H1 (cell line): ENCODE results near the gene KRTCAP2. TPM values are rescaled to one million over a fixed set of nuclear protein-coding genes. Genes with fewer than 3 reads are reported as not detected.

ENCODE experiments used
- CTCF ChIA-PET: fragments of 300-600 bp; sonication (Branson Sonifier 250); formaldehyde crosslinking; loops from one replicate; lab custom pipeline; 2021; ENCODE audit not compliant: partially characterized antibody; lab: Charles Lee
- POLR2A ChIA-PET: fragments of 300-600 bp; sonication (Branson Sonifier 250); formaldehyde crosslinking; loops from one replicate; lab custom pipeline; 2021; ENCODE audit warnings: inconsistent platforms; ENCODE audit not compliant: partially characterized antibody; lab: Charles Lee
- DNase-seq, 2 experiments: peaks; one replicate each; pipeline versions ENCODE4 v3.0.0 to v3.0.0-alpha.2; 2010 to 2022; ENCODE audit warnings: low spot score in 2 of 2, low read depth in 1 of 2, mixed read lengths in 1 of 2
- FAIRE-seq: peaks from 2 replicates; lab custom pipeline; 2011; peaks lifted over from hg19 to GRCh38; lab: Jason Lieb, UNC
- H2AFZ ChIP-seq: 2 replicates; pipeline ENCODE4 v1.8.1; 2012; ENCODE audit warnings: low read length, inconsistent platforms
- H2AK5ac ChIP-seq: 2 replicates; pipeline ENCODE4 v1.6.1; 2013; ENCODE audit warnings: low read depth, low read length
- H2BK120ac ChIP-seq: replicated peaks from 2 replicates; pipeline ENCODE3; 2013; ENCODE audit warnings: low read depth, low read length, inconsistent platforms
- H2BK12ac ChIP-seq: 2 replicates; pipeline ENCODE4 v1.6.1; 2013; ENCODE audit warnings: low read depth, low read length
- H2BK15ac ChIP-seq: 2 replicates; pipeline ENCODE4 v1.6.1; 2013; ENCODE audit warnings: low read length
- H2BK20ac ChIP-seq: 2 replicates; pipeline ENCODE4 v1.6.1; 2013; ENCODE audit warnings: low read length
- H2BK5ac ChIP-seq: 2 replicates; pipeline ENCODE4 v1.6.1; 2013; ENCODE audit warnings: low read depth, low read length
- H3K14ac ChIP-seq: 2 replicates; pipeline ENCODE4 v1.6.1; 2013; ENCODE audit warnings: inconsistent platforms; ENCODE audit not compliant: insufficient read length
- H3K18ac ChIP-seq: 2 replicates; pipeline ENCODE4 v1.6.1; 2013; ENCODE audit warnings: low read length; ENCODE audit errors: extremely low read depth
- H3K23ac ChIP-seq: 2 replicates; pipeline ENCODE4 v1.6.1; 2013; ENCODE audit warnings: inconsistent platforms; ENCODE audit not compliant: insufficient read length
- H3K23me2 ChIP-seq: 2 replicates; pipeline ENCODE4 v1.6.1; 2013; ENCODE audit warnings: low read depth, low read length
- H3K27ac ChIP-seq: 2 replicates; pipeline ENCODE4 v1.6.1; 2011; ENCODE audit warnings: low read depth, low read length, inconsistent platforms
- H3K27me3 ChIP-seq, 4 experiments: replicated peaks in 1 of 4; 1 replicate in 1 of 4; 2 replicates in 3 of 4; pipeline versions ENCODE4 v1.6.1 to v1.8.1; 2011 to 2013; ENCODE audit warnings: low read length in 3 of 4, mild to moderate bottlenecking in 3 of 4, inconsistent platforms in 2 of 4, mixed read lengths in 2 of 4, moderate library complexity in 1 of 4; ENCODE audit not compliant: control insufficient read depth in 3 of 4, insufficient read depth in 3 of 4; ENCODE audit errors: extremely low read depth in 1 of 4
- H3K36me3 ChIP-seq, 4 experiments: 2 replicates each; pipeline versions ENCODE4 v1.6.1 to v1.8.1; 2011 to 2013; ENCODE audit warnings: mild to moderate bottlenecking in 4 of 4, low read length in 3 of 4, moderate library complexity in 2 of 4, control low read depth in 1 of 4, inconsistent platforms in 1 of 4; ENCODE audit not compliant: insufficient read depth in 4 of 4, control insufficient read depth in 2 of 4
- H3K4ac ChIP-seq: replicated peaks from 2 replicates; pipeline ENCODE3; 2013; ENCODE audit warnings: low read length, low read depth, mixed read lengths, inconsistent platforms; ENCODE audit not compliant: insufficient read length
- H3K4me1 ChIP-seq, 4 experiments: replicated peaks in 1 of 4; 1 replicate in 1 of 4; 2 replicates in 3 of 4; pipeline versions ENCODE4 v1.6.1 to v1.8.1; 2011 to 2013; ENCODE audit warnings: low read length in 3 of 4, inconsistent platforms in 2 of 4, mixed read lengths in 1 of 4; ENCODE audit not compliant: insufficient read depth in 4 of 4, control insufficient read depth in 3 of 4
- H3K4me2 ChIP-seq, 2 experiments: 2 replicates each; pipeline versions ENCODE4 v1.6.1 to v1.8.1; 2011 to 2013; ENCODE audit warnings: low read depth in 2 of 2, low read length in 2 of 2, control low read depth in 1 of 2, inconsistent platforms in 1 of 2, mild to moderate bottlenecking in 1 of 2; ENCODE audit not compliant: insufficient read depth in 1 of 2
- H3K4me3 ChIP-seq, 4 experiments: fragments of 200-600, 300-600 bp in 1 of 4; sonication (generic), shearing (Covaris generic), sonication (Bioruptor Twin) in 1 of 4; 2 replicates each; pipeline versions ENCODE4 v1.5.1 to v1.8.1; 2011 to 2016; ENCODE audit warnings: low read length in 4 of 4, low read depth in 3 of 4, control low read depth in 2 of 4, inconsistent platforms in 2 of 4, mild to moderate bottlenecking in 2 of 4, mixed read lengths in 1 of 4, moderate library complexity in 1 of 4; ENCODE audit not compliant: insufficient read depth in 2 of 4; ENCODE audit errors: extremely low read depth in 1 of 4
- H3K56ac ChIP-seq: replicated peaks from 2 replicates; pipeline ENCODE3; 2013; ENCODE audit warnings: low read depth, mild to moderate bottlenecking, mixed read lengths, low read length, inconsistent platforms; ENCODE audit not compliant: insufficient read length
- H3K79me1 ChIP-seq: 2 replicates; pipeline ENCODE4 v1.6.1; 2013; ENCODE audit warnings: low read depth, low read length, control low read depth
- H3K79me2 ChIP-seq, 2 experiments: 2 replicates each; pipeline versions ENCODE4 v1.6.1 to v1.8.1; 2012 to 2013; ENCODE audit warnings: low read length in 2 of 2, mild to moderate bottlenecking in 2 of 2, inconsistent platforms in 1 of 2; ENCODE audit not compliant: insufficient read depth in 2 of 2, control insufficient read depth in 1 of 2
- H3K9ac ChIP-seq, 4 experiments: replicated peaks in 1 of 4; 1 replicate in 1 of 4; 2 replicates in 3 of 4; pipeline versions ENCODE4 v1.6.1 to v1.8.1; 2011 to 2013; ENCODE audit warnings: low read depth in 3 of 4, low read length in 3 of 4, control low read depth in 2 of 4, mild to moderate bottlenecking in 2 of 4, moderate library complexity in 2 of 4, inconsistent platforms in 1 of 4; ENCODE audit errors: extremely low read depth in 1 of 4
- H3K9me3 ChIP-seq, 2 experiments: 2 replicates each; pipeline versions ENCODE4 v1.6.1 to v1.8.1; 2012 to 2013; ENCODE audit warnings: mild to moderate bottlenecking in 2 of 2, moderate library complexity in 2 of 2, control low read depth in 1 of 2, inconsistent platforms in 1 of 2, low read depth in 1 of 2, low read length in 1 of 2, mixed read lengths in 1 of 2; ENCODE audit not compliant: insufficient read depth in 2 of 2
- H4K20me1 ChIP-seq, 2 experiments: replicated peaks in 1 of 2; 2 replicates each; pipeline versions ENCODE3 to v1.8.1; 2011 to 2013; ENCODE audit warnings: inconsistent platforms in 2 of 2, low read length in 2 of 2, mild to moderate bottlenecking in 1 of 2; ENCODE audit not compliant: insufficient read depth in 2 of 2, control insufficient read depth in 1 of 2
- H4K5ac ChIP-seq: 2 replicates; pipeline ENCODE4 v1.6.1; 2013; ENCODE audit warnings: low read length, low read depth, mixed read lengths, inconsistent platforms; ENCODE audit not compliant: insufficient read length
- H4K8ac ChIP-seq: 2 replicates; pipeline ENCODE4 v1.8.0; 2013; ENCODE audit warnings: mild to moderate bottlenecking, moderate library complexity, low read length, inconsistent platforms; ENCODE audit not compliant: insufficient read depth; ENCODE audit errors: extremely low read depth
- H4K91ac ChIP-seq: replicated peaks from 2 replicates; pipeline ENCODE3; 2013; ENCODE audit warnings: low read length, mixed read lengths, inconsistent platforms; ENCODE audit not compliant: insufficient read length
- RFX5 ChIP-seq: IDR thresholded peaks from 2 replicates; pipeline ENCODE4 v1.6.1; 2011; ENCODE audit warnings: low read depth, low read length, improper control_type of control experiment, borderline replicate concordance
- SIN3A ChIP-seq, 2 experiments: IDR thresholded peaks in 1 of 2; conservative IDR thresholded peaks in 1 of 2; 2 replicates each; pipeline ENCODE4 v1.6.1; 2011 to 2012; ENCODE audit warnings: low read length in 2 of 2, improper control_type of control experiment in 1 of 2, low read depth in 1 of 2, mild to moderate bottlenecking in 1 of 2
- WGBS, 2 experiments: shearing (Covaris generic) in 1 of 2; methylation state at CpG; one replicate each; pipeline versions ENCODE4 v1.1.6 to v1.1.7; 2013 to 2015; ENCODE audit warnings: low lambda C conversion rate in 2 of 2, mixed read lengths in 2 of 2, inconsistent platforms in 1 of 2, low coverage in 1 of 2, missing lambda C conversion rate in 1 of 2; ENCODE audit not compliant: insufficient replicate concordance in 2 of 2, insufficient coverage in 1 of 2, insufficient read length in 1 of 2; ENCODE audit errors: extremely low coverage in 1 of 2, missing lambda C conversion rate in 1 of 2; 5-methylcytosine and 5-hydroxymethylcytosine counted together
- polyA plus RNA-seq, 7 experiments: library from polyadenylated mRNA; depleted of rRNA in 3 of 7; stranded (reverse) in 5 of 7; unstranded in 2 of 7; fragments of >200 nt in 5 of 7; fragments of 200-250 nt in 2 of 7; gene quantifications; 1 replicate in 5 of 7; 2 replicates in 1 of 7; 4 replicates in 1 of 7; pipeline versions ENCODE4 v1.2.1 to v1.2.3, GENCODE V29; 2011 to 2013; ENCODE audit warnings: missing spikeins in 2 of 7, mixed read lengths in 2 of 7
- total RNA-seq: library from RNA; stranded (reverse); fragmentation: NEBNext Ultra II Directional; extraction: Animal tissue kit (Norgen Biotek cat#: 25700); gene quantifications from 2 replicates; pipeline ENCODE4 v1.2.1, GENCODE V29; 2021

Gene KRTCAP2
- total and polyA plus RNA-seq, 2 of the 8 experiments (the other 6 are each of a cell fraction or from before 2014, with no cell fraction given): 146 to 317 TPM

DNA sequence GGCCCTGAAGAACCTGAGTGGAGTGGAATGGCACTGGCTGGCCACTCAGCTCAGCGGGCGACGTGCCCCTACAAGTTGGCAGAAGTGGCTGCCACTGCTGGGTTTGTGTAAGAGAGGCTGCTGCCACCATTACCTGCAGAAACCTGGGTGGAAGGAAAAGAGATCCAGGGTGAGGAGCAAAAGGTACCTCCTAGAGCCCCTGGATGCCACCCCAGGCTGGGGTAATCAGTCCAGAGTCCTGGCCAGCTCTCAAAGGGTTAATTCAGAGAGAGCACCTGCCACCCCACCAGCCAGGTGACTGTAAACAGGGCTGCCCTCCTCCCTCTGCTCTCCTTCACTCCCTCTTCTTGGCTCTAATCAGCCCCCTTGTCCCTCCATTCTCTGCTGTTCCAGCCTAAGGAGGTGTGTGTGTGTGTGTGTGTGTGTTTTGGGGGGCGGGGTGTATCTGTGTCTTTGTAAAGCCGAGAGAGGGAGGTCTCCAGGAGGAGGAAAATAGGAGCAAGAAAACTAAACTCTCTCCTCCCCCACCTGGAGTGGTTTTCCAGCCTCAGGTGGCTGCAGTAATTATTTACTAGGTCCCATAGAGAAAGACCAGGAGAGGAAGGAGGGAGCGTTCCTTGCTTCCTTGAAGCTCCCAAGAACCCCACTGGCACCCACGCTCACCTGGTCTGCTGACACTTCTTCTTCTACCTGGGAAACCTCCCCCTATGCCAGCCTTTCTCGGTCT lies 13.1 kb upstream of the KRTCAP2 start:
- H3K4ac ChIP-seq: no peak overlapping the region
- no peaks in the 10 kb centered on the region for H3K9me3 ChIP-seq
- no peak overlapping the region for H4K8ac ChIP-seq
- ChIA-PET CTCF (interaction anchor here (0.7 to 6.1 kb wide), 7 partner anchors 8 to 142 kb away, joined by 3 to 38 read pairs (median 5); partner anchors contain the start of gene KRTCAP2), POLR2A (interaction anchor here (0.8 to 20.5 kb wide), 7 partner anchors 8 to 216 kb away, joined by 3 to 512 read pairs (median 3); partner anchors contain the start of genes KRTCAP2, MTX1, SHC1 and THBS3)
- H3K18ac ChIP-seq: peak overlapping the region; percentile 71
- H3K27me3 ChIP-seq: no peaks in the 10 kb centered on the region
- H3K56ac ChIP-seq: no peak overlapping the region
- no peaks in the 10 kb centered on the region for H3K79me1 ChIP-seq
- no peak overlapping the region for H4K5ac ChIP-seq
- H3K36me3 ChIP-seq: peaks cover 0 to 12% (median 6%) of the 10 kb centered on the region in 4 experiments; a peak in 5 of 8 replicates
- H3K9ac ChIP-seq: no peak overlapping the region; a peak in 2 of 7 replicates
- no peak overlapping the region; the same call in 1 of the 2 replicates for H3K27ac ChIP-seq
- no peak overlapping the region for H2BK120ac ChIP-seq
- H2BK12ac ChIP-seq: peak overlapping the region; percentile 39; the same call in 1 of the 2 replicates
- H3K79me2 ChIP-seq: no peaks in the 10 kb centered on the region
- peak overlapping the region; percentile 39; the same call in 1 of the 2 replicates for H2AK5ac ChIP-seq
- peaks cover 4 to 20% (median 11%) of the 10 kb centered on the region in 4 experiments for H3K4me1 ChIP-seq
- H2BK15ac ChIP-seq: no peak overlapping the region
- no peak overlapping the region for H4K91ac ChIP-seq
- H3K4me3 ChIP-seq: peak overlapping the region in 1 of 4 experiments; percentile 10; a peak in 2 of 8 replicates
- no peaks in the 10 kb centered on the region for H4K20me1 ChIP-seq
- no peak overlapping the region for H3K14ac ChIP-seq
- peak overlapping the region; percentile 36 to 54; a peak in 2 of 4 replicates for H3K4me2 ChIP-seq
- no peaks in the 10 kb centered on the region; the same call in 1 of the 2 replicates for H3K23me2 ChIP-seq
- H3K23ac ChIP-seq: no peak overlapping the region
- no peak for TF ChIP-seq RFX5
- TF ChIP-seq SIN3A (conservative IDR thresholded peaks at IDR 0.05 in 1 of 2, IDR thresholded peaks at IDR 0.05 in 1 of 2; ENCODE audit: low read depth in 1 of 2, low read length in 2 of 2): 0 out of 4 replicates have a peak, but pooled peaks of 1 of the 2 experiments have one; percentile 52
- 73% methylated on average over 8 of the region's 8 CpGs; no CpG with 5 or more reads in 1 of the 2 experiments for WGBS, 2 experiments
- H2BK5ac ChIP-seq: 0 out of 2 replicates have a peak overlapping the region, but pooled peaks have one; percentile 7
- DNase-seq (peak in 1 of 2 experiments; percentile 58), FAIRE-seq (no peak)
- H2AFZ ChIP-seq: no peak overlapping the region
- peak overlapping the region; percentile 48; the same call in 1 of the 2 replicates for H2BK20ac ChIP-seq
